Activated T-cell treated with anti-CD3 and anti-CD28 coated beads for 24 hours (primary cell): ENCODE results near the gene CCDC179.

Experiments
- DNase-seq: peaks from one replicate; pipeline ENCODE4 v3.0.0-alpha.2; 2020; ENCODE audit warnings: low read depth

The CCDC179 gene

GRCh38 chr11:22860241-22860640 lies at the start of gene CCDC179:
CCDC179 (minus strand) TSS chr11:22860474; CDS start chr11:22860421, 53 bp downstream.
- DNase-seq = no peak

- no peak for DNase-seq
Observed at GRCh38 chr11:22903782-22904181, 43.5 kb upstream of the CCDC179 start.

- no peak for DNase-seq
Observed at GRCh38 chr11:22901603-22902002, 41.3 kb upstream of the CCDC179 start.

- no peak for DNase-seq
Observed at GRCh38 chr11:22900764-22901486, 40.7 kb upstream of the CCDC179 start.

- no peak for DNase-seq
Observed at GRCh38 chr11:22898036-22898435, 37.8 kb upstream of the CCDC179 start.

GRCh38 chr11:22890227-22890626 lies 30.0 kb upstream of the CCDC179 start:
- no peak for DNase-seq

- DNase-seq = no peak
Observed at GRCh38 chr11:22884217-22884616, 23.9 kb upstream of the CCDC179 start.

- no peak for DNase-seq
Observed at GRCh38 chr11:22879630-22880029, 19.4 kb upstream of the CCDC179 start.

- DNase-seq = no peak
Observed at GRCh38 chr11:22878604-22879003, 18.3 kb upstream of the CCDC179 start.

- DNase-seq = no peak
Observed at GRCh38 chr11:22878039-22878438, 17.8 kb upstream of the CCDC179 start.

GRCh38 chr11:22875869-22876473 lies 15.7 kb upstream of the CCDC179 start:
- DNase-seq = peak; percentile 51

- no peak for DNase-seq
Observed at GRCh38 chr11:22869325-22869724, 9.1 kb upstream of the CCDC179 start.

GRCh38 chr11:22859756-22860155 lies 518 bp downstream of the CCDC179 start:
- DNase-seq = no peak

- DNase-seq = no peak
Observed at GRCh38 chr11:22851477-22851876, 8.8 kb downstream of the CCDC179 start.

- no peak for DNase-seq
Observed at GRCh38 chr11:22846726-22847125, 13.5 kb downstream of the CCDC179 start.

- no peak for DNase-seq
Observed at GRCh38 chr11:22832315-22833015, 27.8 kb downstream of the CCDC179 start.

GRCh38 chr11:22830082-22830414 lies 30.2 kb downstream of the CCDC179 start:
- DNase-seq = no peak

GRCh38 chr11:22829231-22830081 lies 30.8 kb downstream of the CCDC179 start, which contains the start of gene SVIP:
SVIP (minus strand) TSS chr11:22829801; CDS start chr11:22829748, 53 bp downstream.
- DNase-seq = peak; percentile 88

GRCh38 chr11:22828373-22828772 lies 31.9 kb downstream of the CCDC179 start:
- DNase-seq = no peak

GRCh38 chr11:22822203-22822602 lies 38.1 kb downstream of the CCDC179 start:
- no peak for DNase-seq

- DNase-seq = no peak
Observed at GRCh38 chr11:22809893-22810292, 50.4 kb downstream of the CCDC179 start.

GRCh38 chr11:22808571-22809197 lies 51.6 kb downstream of the CCDC179 start:
- no peak for DNase-seq
